Stomach (tissue), 4 donors: Measurements from ENCODE around the gene NAA20.

Experiments
- POLR2AphosphoS5 ChIP-seq, 3 donors: sonication (generic); formaldehyde crosslinking; IDR thresholded peaks; one replicate each; pipeline ENCODE4 v1.6.1; 2016; ENCODE audit warnings: antibody characterized with exemption in 3 of 3
- TF ChIP-seq, protein P1 (sequence below), 7 experiments: fragments of 450-650 bp in 4 of 7; fragments of 200-600 bp in 3 of 7; sonication (generic) in 3 of 7; IDR thresholded peaks; one replicate each; pipeline ENCODE4 v1.5.1; 2016 to 2019; ENCODE audit warnings: antibody characterized with exemption in 7 of 7, control low read depth in 2 of 7, mild to moderate bottlenecking in 1 of 7

DNA sequence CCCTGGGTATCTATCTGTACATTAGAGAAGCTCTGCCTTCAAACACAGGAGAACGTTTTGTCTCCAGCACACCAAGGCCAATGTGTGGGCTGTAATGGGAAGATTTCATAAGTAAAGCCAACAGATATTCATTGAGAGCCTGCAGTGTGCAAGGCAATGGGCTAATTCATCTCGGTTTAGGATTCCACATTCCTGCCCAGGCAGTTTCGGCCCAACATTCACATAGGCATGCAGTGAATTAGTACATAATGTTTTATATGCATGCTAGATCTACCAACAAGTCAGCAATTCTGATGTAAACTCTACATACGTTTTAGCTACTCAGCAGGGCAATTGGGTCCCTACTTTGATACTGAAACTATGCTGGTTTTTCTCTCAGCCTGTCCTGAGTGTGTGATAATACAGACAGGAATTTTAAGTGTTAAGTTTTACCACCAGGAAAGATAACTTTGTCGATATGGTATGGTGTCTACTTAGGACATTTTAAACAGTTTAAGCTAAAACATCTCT is 46.9 kb upstream of the NAA20 start:
- TF ChIP-seq, protein P1, sequence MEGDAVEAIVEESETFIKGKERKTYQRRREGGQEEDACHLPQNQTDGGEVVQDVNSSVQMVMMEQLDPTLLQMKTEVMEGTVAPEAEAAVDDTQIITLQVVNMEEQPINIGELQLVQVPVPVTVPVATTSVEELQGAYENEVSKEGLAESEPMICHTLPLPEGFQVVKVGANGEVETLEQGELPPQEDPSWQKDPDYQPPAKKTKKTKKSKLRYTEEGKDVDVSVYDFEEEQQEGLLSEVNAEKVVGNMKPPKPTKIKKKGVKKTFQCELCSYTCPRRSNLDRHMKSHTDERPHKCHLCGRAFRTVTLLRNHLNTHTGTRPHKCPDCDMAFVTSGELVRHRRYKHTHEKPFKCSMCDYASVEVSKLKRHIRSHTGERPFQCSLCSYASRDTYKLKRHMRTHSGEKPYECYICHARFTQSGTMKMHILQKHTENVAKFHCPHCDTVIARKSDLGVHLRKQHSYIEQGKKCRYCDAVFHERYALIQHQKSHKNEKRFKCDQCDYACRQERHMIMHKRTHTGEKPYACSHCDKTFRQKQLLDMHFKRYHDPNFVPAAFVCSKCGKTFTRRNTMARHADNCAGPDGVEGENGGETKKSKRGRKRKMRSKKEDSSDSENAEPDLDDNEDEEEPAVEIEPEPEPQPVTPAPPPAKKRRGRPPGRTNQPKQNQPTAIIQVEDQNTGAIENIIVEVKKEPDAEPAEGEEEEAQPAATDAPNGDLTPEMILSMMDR (IDR thresholded peaks at IDR 0.05): no peak
- no peak for TF ChIP-seq POLR2AphosphoS5 (IDR thresholded peaks at IDR 0.05)
